OCI-LY1 (cell line): ENCODE measurements around the gene LANCL2.

Source experiments
- H2AFZ ChIP-seq: fragments of 200-600 bp; sonication (generic), shearing (Covaris generic); 2 replicates; pipeline ENCODE4 v1.6.0; 2014; ENCODE audit warnings: antibody characterized with exemption, mild to moderate bottlenecking, low read length
- H3F3A ChIP-seq: fragments of 200-600 bp; sonication (generic), shearing (Covaris generic); 2 replicates; pipeline ENCODE4 v1.6.0; 2014; ENCODE audit warnings: mild to moderate bottlenecking, antibody characterized with exemption, low read length, moderate library complexity; ENCODE audit not compliant: insufficient read depth
- H3K27ac ChIP-seq: fragments of 200-600 bp; sonication (generic); 2 replicates; pipeline ENCODE4 v1.5.1; 2014; ENCODE audit warnings: low read length, mixed run types, mild to moderate bottlenecking, low read depth; ENCODE audit not compliant: poor library complexity, severe bottlenecking
- H3K27me3 ChIP-seq: fragments of 200-600 bp; sonication (generic); 2 replicates; pipeline ENCODE4 v1.6.0; 2014; ENCODE audit warnings: antibody characterized with exemption, mild to moderate bottlenecking, low read length, moderate library complexity; ENCODE audit not compliant: insufficient read depth
- H3K36me3 ChIP-seq: fragments of 200-600 bp; sonication (generic); 2 replicates; pipeline ENCODE4 v1.6.1; 2014; ENCODE audit warnings: mild to moderate bottlenecking, antibody characterized with exemption, low read length, moderate library complexity, mixed read lengths; ENCODE audit not compliant: insufficient read depth
- H3K4me1 ChIP-seq: fragments of 200-600 bp; sonication (generic); 2 replicates; pipeline ENCODE4 v1.5.1; 2014; ENCODE audit warnings: mild to moderate bottlenecking, low read length, moderate library complexity; ENCODE audit not compliant: insufficient read depth, severe bottlenecking
- H3K4me2 ChIP-seq: fragments of 200-600 bp; sonication (generic), shearing (Covaris generic); 2 replicates; pipeline ENCODE4 v1.6.1; 2014; ENCODE audit warnings: low read length
- H3K4me3 ChIP-seq: fragments of 200-600 bp; sonication (generic); 2 replicates; pipeline ENCODE4 v1.5.1; 2014; ENCODE audit warnings: low read length, low read depth, mild to moderate bottlenecking, mixed read lengths; ENCODE audit not compliant: poor library complexity, severe bottlenecking
- H3K79me2 ChIP-seq: fragments of 200-600 bp; shearing (Covaris generic); 2 replicates; pipeline ENCODE4 v1.6.1; 2016; ENCODE audit warnings: mixed run types, low read length, mixed read lengths; ENCODE audit not compliant: insufficient read depth
- H3K9ac ChIP-seq: fragments of 200-600 bp; sonication (generic), shearing (Covaris generic); 2 replicates; pipeline ENCODE4 v1.6.1; 2014; ENCODE audit warnings: mild to moderate bottlenecking, low read length, mixed read lengths
- H3K9me2 ChIP-seq: fragments of 200-600 bp; sonication (generic), shearing (Covaris generic); 2 replicates; pipeline ENCODE4 v1.6.1; 2014; ENCODE audit warnings: low read depth, mild to moderate bottlenecking, low read length, mixed read lengths
- H3K9me3 ChIP-seq: fragments of 200-600 bp; shearing (Covaris generic); 2 replicates; pipeline ENCODE4 v1.6.1; 2014; ENCODE audit warnings: low read length, mixed read lengths
- H4K20me1 ChIP-seq: fragments of 200-600 bp; sonication (generic), shearing (Covaris generic); 2 replicates; pipeline ENCODE4 v1.6.0; 2016; ENCODE audit warnings: mild to moderate bottlenecking, low read length; ENCODE audit not compliant: insufficient read depth
- EZH2 ChIP-seq: fragments of 200-600 bp; sonication (generic), shearing (Covaris generic); IDR thresholded peaks from 2 replicates; pipeline ENCODE4 v1.8.0; 2017; ENCODE audit warnings: borderline replicate concordance, mixed run types, mild to moderate bottlenecking, antibody characterized with exemption, low read length, moderate library complexity, mixed read lengths
- TF ChIP-seq, protein P1 (sequence below): fragments of 200-600 bp; sonication (generic), shearing (Covaris generic); IDR thresholded peaks from 2 replicates; pipeline ENCODE4 v1.5.1; 2017; ENCODE audit warnings: mild to moderate bottlenecking, antibody characterized with exemption, low read length, moderate library complexity, mixed read lengths

Gene LANCL2

GRCh38 chr7:55387062-55387965, 22.2 kb downstream of the LANCL2 start:
- no peaks in the 10 kb centered on the region for H3K79me2 ChIP-seq
- no peaks in the 10 kb centered on the region for H3K4me1 ChIP-seq
- no peaks in the 10 kb centered on the region for H3F3A ChIP-seq
- no peaks in the 10 kb centered on the region for H4K20me1 ChIP-seq
- H3K4me3 ChIP-seq: no peak overlapping the region
- no peak overlapping the region for H2AFZ ChIP-seq
- H3K4me2 ChIP-seq: no peak overlapping the region
- H3K36me3 ChIP-seq: no peaks in the 10 kb centered on the region; the same call in 1 of the 2 replicates
- no peak overlapping the region for H3K9ac ChIP-seq
- TF ChIP-seq EZH2: no peak
- TF ChIP-seq, protein P1, sequence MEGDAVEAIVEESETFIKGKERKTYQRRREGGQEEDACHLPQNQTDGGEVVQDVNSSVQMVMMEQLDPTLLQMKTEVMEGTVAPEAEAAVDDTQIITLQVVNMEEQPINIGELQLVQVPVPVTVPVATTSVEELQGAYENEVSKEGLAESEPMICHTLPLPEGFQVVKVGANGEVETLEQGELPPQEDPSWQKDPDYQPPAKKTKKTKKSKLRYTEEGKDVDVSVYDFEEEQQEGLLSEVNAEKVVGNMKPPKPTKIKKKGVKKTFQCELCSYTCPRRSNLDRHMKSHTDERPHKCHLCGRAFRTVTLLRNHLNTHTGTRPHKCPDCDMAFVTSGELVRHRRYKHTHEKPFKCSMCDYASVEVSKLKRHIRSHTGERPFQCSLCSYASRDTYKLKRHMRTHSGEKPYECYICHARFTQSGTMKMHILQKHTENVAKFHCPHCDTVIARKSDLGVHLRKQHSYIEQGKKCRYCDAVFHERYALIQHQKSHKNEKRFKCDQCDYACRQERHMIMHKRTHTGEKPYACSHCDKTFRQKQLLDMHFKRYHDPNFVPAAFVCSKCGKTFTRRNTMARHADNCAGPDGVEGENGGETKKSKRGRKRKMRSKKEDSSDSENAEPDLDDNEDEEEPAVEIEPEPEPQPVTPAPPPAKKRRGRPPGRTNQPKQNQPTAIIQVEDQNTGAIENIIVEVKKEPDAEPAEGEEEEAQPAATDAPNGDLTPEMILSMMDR: no peak
- no peak overlapping the region for H3K27ac ChIP-seq
- no peaks in the 10 kb centered on the region for H3K27me3 ChIP-seq
- H3K9me3 ChIP-seq: peaks cover 33% of the 10 kb centered on the region
- no peaks in the 10 kb centered on the region for H3K9me2 ChIP-seq

GRCh38 chr7:55396233-55396785, 31.2 kb downstream of the LANCL2 start:
- Histone ChIP-seq H3K9me3 (no peaks in the 10 kb centered on the region), H3K27ac (no peak overlapping the region), H4K20me1 (no peaks in the 10 kb centered on the region), H3K9ac (no peak overlapping the region), H2AFZ (no peak overlapping the region), H3K4me3 (no peak overlapping the region), H3K9me2 (no peaks in the 10 kb centered on the region), H3K36me3 (peaks cover 4% of the 10 kb centered on the region; the same call in 1 of the 2 replicates), H3K4me2 (no peak overlapping the region), H3K27me3 (no peaks in the 10 kb centered on the region), H3K79me2 (no peaks in the 10 kb centered on the region), H3K4me1 (no peaks in the 10 kb centered on the region), H3F3A (no peaks in the 10 kb centered on the region)
- TF ChIP-seq, protein P1: no peak
- no peak for TF ChIP-seq EZH2

- H3K4me1 ChIP-seq: no peaks in the 10 kb centered on the region
- H3K79me2 ChIP-seq: no peaks in the 10 kb centered on the region
- H3K27me3 ChIP-seq: no peaks in the 10 kb centered on the region
- H3K4me2 ChIP-seq: no peak overlapping the region
- no peak for TF ChIP-seq EZH2
- TF ChIP-seq, protein P1: no peak
- no peaks in the 10 kb centered on the region for H4K20me1 ChIP-seq
- H3F3A ChIP-seq: no peaks in the 10 kb centered on the region
- no peak overlapping the region for H2AFZ ChIP-seq
- H3K9me2 ChIP-seq: no peaks in the 10 kb centered on the region
- no peak overlapping the region for H3K9ac ChIP-seq
- H3K36me3 ChIP-seq: 0 out of 2 replicates have a peak, but pooled peaks cover 4% of the 10 kb centered on the region
- H3K27ac ChIP-seq: no peak overlapping the region
- H3K4me3 ChIP-seq: no peak overlapping the region
- H3K9me3 ChIP-seq: no peaks in the 10 kb centered on the region
Measured at GRCh38 chr7:55397617-55398016, 32.5 kb downstream of the LANCL2 start.
